GM11168 (cell line): ENCODE measurements around the gene ZNF586.
"Not testable (repeated sequence)": the region's sequence is repeated elsewhere in the genome, so short reads cannot be mapped to it uniquely, and the experiment has no call there.

Source experiments
- in situ Hi-C: fragments of 300-500 bp; cut with MboI; formaldehyde crosslinking; loops from one replicate; pipeline ENCODE4 v1.12.0; 2022; ENCODE audit warnings: low sequenced_read_pairs; ENCODE audit not compliant: unreplicated experiment

The ZNF586 gene

DNA sequence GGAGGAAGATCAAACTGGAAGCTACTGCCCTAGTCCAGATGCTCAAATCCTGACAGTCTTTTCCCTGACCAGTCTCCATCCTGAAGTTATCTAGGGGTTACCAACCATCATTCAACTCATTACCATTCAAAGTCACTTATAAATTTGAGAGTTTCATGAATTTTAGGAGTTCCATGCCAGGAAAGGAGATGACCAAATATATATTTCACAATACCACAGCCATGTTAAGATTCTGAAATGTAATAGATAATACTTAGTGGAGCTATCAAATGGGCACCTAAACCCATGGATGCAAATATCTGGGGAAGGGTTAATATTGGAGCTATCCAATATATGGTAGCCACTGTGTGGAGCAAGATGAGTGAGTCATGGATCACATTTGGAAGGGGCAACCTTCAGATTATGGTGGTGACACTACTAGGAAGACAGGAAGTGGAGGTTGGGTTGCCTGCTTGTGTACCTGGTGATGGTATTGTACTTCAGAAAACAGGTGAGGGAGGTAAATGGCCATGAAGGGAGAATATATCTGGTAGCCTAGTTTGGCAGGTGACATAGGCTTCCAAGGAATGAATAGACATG is 18.7 kb downstream of the ZNF586 start:
- in situ Hi-C loops = no loop called here

DNA sequence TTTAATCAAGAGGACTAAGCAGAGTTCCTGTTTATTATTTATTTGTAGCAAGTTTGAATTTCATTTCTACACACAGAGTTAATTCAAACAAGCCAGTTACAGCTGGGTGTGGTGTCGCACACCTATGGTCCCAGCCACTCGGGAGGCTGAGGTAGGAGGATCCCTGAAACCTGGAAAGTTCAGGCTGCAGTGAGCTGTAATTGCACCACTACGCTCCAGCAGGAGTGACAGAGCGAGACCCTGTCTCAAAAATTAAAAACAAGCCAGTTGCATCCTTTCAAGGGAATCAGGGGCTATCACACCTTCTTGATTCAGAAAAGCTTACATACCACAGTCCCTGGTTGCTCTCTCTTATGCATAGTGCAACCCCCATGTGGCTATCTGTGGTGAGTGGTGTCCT is 19.8 kb downstream of the ZNF586 start:
- in situ Hi-C loops = no loop called here

DNA sequence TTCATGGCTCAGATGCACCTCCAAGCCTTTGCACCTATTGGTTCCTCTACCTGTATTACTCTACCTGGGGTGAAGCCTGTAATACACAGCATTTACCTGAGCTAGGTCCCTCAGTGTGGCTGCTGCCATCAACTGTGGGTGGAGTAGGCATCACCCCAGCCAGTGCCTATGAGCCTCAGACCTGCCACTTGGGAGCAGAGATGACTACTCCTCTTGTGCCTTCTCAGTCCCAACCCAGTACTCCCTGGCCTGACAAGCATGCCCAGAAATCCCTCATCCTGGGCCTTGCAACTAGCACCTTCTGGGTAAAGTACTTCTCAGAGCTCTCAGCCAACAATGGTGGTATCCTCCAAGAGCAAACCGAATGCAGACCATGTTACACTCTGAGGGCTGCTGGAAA is 27.1 kb downstream of the ZNF586 start:
- in situ Hi-C loops = not testable (repeated sequence)

- in situ Hi-C loops = no loop called here
Measured at GRCh38 chr19:57800696-57801095, 31.2 kb downstream of the ZNF586 start.

- in situ Hi-C loops = no loop called here
Measured at GRCh38 chr19:57802269-57802668, 32.8 kb downstream of the ZNF586 start.

GRCh38 chr19:57803265-57803593 is 33.8 kb downstream of the ZNF586 start:
- in situ Hi-C loops = no loop called here

GRCh38 chr19:57803594-57804325 is 34.3 kb downstream of the ZNF586 start:
- in situ Hi-C loops = no loop called here

- in situ Hi-C loops = no loop called here
Measured at GRCh38 chr19:57807541-57807940, 38.1 kb downstream of the ZNF586 start.

DNA sequence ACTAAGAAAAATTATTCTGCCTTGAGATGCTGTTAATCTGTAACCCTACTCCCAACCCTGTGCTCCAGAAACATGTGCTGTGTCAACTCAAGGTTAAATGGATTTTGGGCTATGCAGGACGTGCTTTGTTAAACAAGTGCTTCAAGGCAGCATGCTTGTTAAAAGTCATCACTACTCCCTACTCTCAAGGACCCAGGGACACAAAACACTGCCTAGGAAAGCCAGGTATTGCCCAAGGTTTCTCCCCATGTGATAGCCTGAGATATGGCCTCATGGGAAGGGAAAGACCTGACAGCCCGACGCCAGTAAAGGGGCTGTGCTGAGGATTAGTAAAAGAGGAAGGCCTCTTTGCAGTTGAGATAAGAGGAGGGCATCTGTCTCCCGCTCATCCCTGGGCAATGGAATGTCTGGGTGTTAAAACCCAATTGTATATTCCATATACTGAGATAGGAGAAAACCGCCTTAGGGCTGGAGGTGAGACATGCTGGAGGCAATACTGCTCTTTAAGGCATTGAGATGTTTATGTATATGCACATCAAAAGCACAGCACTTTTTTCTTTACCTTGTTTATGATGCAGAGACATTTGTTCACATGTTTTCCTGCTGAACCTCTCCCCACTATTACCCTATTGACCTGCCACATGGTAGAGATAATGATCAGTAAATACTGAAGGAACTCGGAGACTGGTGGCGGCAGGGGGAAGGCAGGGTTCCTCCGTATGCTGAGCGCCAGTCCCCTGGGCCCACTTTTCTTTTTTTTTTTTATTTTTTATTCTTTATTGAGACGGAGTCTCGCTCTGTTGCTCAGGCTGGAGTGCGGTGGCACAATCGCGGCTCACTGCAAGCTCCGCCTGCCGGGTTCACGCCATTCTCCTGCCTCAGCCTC is 41.2 kb downstream of the ZNF586 start:
- in situ Hi-C loops = not testable (repeated sequence)

GRCh38 chr19:57812226-57812625 is 42.8 kb downstream of the ZNF586 start:
- in situ Hi-C loops = no loop called here

- in situ Hi-C loops = not testable (repeated sequence)
Measured at GRCh38 chr19:57812975-57813820, 43.7 kb downstream of the ZNF586 start.

- in situ Hi-C loops = no loop called here
Measured at GRCh38 chr19:57813919-57814504, 44.5 kb downstream of the ZNF586 start.

DNA sequence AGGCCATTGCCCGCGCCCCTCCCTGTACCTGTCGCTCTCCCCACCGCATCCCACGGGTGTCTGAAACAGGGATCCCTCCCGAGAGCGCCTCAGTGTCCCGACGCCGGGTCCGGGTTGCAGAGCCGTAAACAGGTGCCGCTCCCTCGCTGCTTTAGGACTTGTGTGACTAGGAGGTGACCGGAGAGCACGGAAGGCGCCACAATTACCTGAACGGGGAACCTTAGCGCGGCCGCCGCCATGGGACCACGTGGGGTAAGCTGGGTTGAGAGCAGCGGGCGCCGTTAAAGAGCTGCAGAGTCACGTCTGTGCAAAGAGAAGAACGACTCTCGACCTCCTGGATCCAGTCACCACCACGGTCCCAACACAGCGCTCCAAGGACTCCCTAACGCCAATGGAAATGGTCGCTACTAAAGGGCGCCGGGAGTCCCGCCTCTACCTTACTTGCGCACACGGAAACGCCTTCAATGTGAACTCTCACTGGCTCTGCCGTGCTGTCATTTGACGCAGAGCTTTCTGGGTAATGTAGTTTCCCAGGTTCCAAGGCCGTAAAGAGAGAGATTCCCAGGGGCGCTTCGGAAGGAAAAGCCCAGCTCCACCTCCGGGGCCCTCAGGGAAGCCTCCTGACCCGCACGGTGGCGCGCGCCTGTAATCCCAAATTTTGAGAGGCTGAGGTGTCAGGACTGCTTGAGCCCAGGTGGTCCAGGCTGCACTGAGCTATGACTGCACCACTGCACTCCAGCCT is 45.2 kb downstream of the ZNF586 start, which contains the start of gene ZNF552:
ZNF552 (minus strand) TSS at position 409 of the 742 bp plus-strand sequence; CDS start at position 239, 170 bp downstream.
- in situ Hi-C loops = no loop called here

DNA sequence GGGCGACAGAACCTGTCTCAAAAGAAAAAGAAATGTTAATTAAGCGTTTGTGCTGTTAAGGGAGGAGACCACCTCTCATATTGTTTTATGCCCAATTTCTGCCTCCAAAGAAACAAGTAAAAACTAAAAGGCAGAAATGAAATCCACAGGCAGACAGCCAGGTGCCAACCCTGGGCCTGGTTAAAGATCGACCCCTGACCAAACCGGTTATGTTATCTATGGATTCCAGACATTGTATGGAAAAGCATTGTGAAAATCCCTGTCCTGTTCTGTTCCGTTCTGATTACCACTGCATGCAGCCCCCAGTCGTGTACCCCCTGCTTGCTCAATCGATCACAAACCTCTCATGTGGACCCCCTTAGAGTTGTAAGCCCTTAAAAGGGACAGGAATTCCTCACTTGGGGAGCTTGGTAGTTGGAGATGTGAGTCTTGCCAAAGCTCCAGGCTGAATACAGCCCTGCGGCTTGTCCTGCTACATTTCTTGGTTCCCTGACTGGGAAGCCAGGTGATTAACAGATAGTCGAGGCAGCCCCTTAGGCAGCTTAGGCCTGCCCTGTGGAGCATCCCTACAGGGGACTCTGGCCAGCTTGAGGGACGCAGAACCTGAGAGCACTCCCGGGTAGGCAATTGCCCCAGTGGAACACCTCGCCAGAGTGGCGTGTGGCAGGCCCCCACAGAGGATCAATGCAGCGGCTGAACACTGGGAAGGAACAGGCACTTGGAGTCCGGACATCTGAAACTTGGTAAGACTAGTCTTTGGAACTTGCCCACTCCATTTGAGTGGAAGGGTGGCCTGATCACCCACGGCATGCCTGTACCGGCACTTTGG is 46.0 kb downstream of the ZNF586 start:
- in situ Hi-C loops = no loop called here

DNA sequence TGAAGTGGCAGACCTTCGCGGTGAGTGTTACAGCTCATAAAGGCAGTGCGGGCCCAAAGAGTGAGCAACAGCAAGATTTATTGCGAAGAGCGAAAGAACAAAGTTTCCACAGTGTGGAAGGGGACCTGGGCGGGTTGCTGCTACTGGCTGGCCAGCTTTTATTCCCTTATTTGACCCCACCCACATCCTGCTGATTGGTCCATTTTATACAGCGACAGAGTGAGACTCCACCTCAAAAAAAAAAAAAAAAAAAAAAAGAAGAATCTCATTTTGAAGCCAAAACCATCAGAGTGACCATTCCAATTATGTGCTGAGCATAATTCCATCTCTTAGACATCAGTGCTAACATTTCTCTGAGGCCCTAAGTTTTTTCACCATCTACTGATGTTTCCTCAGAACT is 47.2 kb downstream of the ZNF586 start:
- in situ Hi-C loops = no loop called here

- in situ Hi-C loops = no loop called here
Measured at GRCh38 chr19:57817976-57818375, 48.5 kb downstream of the ZNF586 start.

DNA sequence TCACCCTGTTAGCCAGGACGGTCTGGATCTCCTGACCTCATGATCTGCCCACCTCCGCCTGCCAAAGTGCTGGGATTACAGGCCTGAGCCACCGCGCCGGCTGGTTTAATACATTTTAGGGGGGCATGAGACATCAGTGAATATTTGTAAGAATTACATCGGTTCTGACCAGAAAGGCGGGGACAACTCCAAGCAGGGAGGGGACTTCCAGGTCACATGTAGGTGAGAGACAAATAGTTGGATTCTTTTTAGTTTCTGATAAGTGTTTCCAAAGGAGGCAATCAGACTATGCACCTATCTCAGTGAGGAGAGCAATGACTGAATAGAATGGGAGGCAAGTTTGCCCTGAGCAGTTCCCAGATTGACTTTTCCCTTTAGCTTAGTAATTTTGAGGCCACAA is 48.9 kb downstream of the ZNF586 start:
- in situ Hi-C loops = no loop called here

- in situ Hi-C loops = no loop called here
Measured at GRCh38 chr19:57819475-57820148, 50.1 kb downstream of the ZNF586 start.
